GM18498 (cell line): Measurements from ENCODE around the gene PPP1CC.

Experiments used
- ATAC-seq: cut with Tn5 transposase; IDR thresholded peaks from one replicate; pipeline ENCODE4 v1.9.1; 2021; ENCODE audit warnings: mild to moderate bottlenecking, moderate library complexity; ENCODE audit not compliant: unreplicated experiment

Gene PPP1CC

DNA sequence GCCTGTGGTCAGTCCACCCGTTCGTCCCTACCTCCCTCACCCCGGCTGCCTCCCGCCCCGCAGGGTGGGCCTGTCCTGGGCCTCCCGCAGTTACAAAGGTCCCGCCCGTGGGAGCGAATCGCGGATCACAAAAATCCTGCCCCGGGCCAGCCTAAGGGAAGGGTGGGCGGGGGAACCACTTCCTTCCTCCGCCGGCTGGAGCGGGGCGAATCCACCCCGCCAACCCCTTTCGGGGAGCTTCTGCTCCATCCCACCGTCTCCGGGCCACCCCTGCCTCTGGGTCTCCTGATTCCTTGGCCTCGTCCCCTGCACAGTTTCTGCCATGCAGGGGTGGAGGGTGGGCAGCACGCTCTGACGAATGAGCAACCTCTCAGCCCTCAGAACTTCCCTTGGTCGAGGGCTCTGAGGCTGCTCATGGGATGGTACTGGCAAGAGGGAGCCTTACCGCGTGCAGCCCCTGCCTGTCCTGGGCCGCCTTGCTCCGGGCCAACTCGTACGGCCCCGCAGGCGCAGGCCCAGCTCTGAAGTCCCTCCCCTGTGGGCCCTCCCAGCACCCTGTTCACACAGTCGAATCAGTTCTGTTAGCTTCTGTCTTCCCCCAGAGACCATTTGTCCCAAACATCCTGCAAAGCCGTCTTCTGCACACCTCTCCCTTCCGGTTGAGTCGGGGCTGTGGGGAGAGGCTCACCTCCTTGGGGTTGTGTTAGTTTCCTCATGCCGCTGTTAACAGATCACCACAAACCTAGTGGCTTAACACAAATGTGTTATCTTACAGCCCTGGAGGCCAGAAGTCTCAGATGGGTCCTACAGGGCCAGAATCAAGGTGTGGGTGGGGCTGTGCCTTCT is 53.2 kb downstream of the PPP1CC start:
- ATAC-seq = peak; percentile 59

DNA sequence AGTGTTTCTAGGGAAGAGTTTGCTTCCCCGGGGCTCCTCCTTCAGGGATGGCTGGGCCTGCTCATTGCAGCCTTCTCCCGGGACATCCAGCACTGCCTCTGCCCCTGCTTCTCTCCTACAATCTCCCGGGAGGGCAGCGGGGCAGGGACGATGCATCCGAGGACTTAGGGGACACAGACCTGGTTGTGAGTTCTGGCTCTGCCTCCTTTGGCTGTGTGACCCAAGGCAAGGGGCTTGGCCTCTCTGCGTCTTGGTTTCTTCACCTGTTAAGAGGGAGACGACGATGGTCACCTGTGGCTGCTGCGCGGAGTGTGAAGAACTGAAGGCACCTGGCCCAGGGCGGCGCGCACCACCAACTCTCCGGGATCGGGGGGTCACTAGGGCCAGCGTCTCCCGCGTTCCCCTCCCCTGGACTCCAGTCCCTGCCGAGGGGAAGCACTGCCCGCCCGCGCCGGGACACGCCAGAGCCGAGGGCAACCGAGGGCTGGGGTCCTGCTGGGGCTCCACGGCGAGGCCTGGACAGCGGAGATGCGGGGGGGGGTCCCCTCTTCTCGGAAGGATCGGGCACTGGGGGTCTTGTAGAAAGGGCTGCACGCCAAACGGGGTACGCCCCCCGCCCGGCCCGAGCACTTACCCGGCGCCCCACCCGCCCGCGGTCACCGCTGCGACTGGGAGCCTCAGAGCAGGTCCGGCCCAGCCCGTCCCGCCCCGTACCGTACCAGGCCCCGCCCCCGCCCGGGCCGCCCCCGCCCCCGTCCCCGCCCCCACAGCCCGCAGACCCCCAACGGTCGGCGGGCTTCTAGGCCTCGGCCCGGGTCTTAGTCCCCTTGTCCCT is 54.0 kb downstream of the PPP1CC start, which contains the start of gene HVCN1:
Gene HVCN1, minus strand, starts transcription at position 670 of the 835 bp plus-strand sequence. CDS start 5,870 bp downstream, outside the sequence.
- peak; percentile 29 for ATAC-seq

DNA sequence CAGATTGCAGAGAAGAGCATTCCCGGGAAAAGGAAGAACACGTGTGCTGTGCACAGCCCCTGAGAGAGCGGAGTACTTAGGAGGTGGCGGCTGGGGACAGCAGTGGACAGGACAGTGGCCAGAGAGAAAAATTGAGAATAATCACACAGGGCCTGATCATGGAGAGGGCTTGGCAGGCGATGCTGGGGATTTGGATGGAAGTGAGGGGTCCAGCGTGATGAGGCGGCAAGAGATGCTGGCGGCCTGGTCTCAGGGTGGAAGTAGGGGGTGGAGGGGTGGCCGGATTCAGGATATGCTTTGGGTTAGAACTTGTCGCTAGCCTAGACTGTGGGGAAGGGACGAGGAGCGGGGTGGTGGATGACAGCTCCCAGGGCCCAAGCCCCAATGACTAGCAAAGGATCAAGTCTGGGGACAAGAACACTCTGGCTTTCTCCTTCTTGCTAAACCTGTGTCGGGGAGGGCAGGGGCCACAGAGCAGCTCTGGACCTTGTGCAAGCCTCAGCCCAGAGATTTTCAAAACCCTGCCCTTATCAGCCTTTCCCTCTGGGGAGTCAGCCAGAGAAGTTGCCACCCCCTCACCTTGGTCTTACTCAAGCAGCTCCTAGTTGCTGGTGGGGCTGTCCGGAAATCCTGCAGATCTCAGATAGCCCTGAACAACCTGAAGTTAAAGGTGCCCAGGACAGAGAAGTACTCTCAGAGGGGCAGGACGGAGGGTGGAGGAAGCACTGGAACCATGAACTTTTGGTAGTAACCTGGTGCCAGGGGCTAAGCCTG is 55.1 kb downstream of the PPP1CC start:
- no peak for ATAC-seq

DNA sequence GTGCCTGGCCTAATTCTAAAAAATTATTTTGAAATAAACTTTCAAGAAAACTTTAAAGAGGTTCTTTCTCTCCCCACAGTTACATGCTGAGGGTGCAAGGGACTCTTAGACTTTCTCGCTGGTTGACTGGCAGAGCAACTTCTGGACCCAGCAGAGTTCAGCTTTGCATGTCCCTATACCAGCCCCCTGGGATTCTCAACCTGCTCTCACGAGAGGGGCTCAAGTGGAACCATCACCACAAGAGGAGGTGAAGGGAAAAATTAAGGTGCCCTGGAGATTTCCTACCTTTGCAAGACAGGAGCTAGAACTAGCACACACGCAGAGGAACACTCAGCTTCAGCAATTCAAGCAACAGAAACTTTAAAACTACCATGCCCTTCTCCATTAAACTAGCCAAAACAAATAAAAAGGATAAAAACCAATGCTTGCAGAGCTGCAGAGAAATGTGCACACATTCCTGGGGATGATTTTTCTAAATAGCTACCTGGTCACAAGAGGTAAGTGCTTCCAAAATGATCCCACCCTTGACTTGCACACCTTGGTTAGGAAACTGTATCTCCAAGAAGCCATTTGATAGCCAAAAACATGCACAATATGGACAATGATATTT is 56.3 kb downstream of the PPP1CC start:
- ATAC-seq = no peak

DNA sequence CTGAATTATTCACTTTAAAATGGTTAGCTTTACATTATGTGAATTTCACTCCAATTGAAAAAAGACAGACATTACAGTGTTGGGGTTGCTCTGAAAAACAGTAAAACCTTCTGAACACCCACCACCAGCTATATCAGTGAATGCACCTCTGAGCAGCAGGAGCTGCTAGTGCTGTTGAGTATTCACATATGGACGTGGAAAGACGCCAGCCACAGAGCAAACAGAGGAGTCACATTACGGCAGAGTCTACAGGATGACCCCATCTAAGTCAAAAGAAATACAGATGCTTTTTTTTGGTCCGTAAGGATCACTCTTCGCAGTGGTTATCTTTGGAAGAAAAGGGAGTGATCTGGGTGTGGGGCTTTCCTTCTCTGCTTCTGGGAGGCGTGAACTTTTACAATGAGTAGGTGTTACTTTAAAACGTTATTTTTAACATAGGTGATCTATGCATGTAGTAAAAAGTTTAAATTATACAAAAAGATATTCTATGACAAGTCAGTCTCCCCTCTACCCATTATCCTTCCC is 58.3 kb downstream of the PPP1CC start:
- ATAC-seq = no peak

DNA sequence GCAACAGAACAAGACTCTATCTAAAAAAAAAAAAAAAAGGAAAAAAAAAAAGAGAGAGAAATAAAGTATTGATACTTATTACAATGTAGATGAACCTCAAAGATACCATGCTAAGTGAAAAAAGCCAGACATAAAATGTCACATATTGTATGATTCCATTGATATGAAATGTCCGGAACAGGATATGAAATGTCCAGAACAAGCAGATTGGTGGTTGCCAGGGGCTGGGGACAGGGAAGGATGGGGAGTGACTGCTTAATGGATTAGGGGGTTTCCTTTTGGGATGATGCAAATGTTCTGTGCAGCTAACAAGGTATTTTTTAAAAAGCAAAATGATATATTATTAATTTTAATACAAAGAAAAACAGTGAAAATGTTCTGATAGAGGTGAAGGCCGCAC is 58.8 kb downstream of the PPP1CC start:
- no peak for ATAC-seq

DNA sequence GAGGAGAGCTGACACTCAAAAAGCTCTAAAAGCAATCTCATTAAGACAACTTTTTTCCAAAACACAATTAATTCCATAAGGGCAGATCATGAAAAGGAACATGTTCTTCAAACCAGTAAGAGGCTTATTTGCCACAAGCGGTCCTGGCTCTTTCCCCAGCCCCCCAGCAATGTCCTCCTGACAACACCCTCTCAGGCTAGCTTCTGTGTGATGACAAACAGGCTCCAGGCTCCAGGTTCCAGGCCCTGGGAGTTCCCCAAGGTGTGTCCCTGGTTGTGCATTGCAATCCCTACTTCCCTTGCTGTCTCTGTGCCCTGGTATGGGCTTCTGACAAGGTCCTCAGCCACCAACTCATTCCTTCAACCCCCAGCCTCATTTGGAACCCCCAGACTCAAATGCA is 62.7 kb downstream of the PPP1CC start:
- no peak for ATAC-seq

DNA sequence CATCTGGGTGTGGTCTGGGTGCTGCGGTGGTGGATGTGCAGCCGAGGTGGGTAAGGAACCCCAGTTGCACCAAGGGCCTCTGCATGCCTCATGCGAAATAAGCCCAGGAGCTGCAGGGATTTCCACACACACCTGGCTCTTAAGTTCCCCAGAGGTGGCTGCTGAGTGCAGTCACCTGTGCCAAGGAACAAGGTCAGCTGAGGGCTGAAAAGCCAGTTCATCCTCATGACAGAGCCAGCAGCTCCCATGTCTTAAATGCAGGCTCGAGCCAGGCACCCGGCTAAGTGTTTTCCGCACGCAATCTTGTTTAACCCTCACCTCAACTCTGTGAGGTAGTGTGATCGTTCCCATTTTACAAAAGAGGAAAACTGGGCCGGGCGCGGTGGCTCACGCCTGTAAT is 63.5 kb downstream of the PPP1CC start:
- ATAC-seq = no peak

DNA sequence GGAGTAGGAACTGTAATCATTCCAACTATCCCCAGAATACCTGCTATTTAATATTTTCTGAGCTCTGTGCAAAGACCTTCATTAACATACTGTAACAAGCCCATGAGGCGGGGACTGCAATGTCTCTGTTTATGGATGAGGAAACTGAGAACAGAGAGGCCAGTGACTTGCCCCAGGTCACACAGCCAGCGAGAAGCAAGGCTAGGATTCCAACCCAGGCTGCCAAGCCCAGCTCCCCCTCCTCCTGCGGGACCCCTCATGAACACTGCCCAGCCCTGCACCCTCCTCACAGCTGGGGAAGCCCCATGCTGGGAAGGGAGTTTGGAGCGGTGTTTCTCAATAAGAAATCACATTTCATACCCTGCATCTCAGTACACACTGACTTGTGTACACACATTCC is 64.7 kb downstream of the PPP1CC start:
- ATAC-seq = no peak

DNA sequence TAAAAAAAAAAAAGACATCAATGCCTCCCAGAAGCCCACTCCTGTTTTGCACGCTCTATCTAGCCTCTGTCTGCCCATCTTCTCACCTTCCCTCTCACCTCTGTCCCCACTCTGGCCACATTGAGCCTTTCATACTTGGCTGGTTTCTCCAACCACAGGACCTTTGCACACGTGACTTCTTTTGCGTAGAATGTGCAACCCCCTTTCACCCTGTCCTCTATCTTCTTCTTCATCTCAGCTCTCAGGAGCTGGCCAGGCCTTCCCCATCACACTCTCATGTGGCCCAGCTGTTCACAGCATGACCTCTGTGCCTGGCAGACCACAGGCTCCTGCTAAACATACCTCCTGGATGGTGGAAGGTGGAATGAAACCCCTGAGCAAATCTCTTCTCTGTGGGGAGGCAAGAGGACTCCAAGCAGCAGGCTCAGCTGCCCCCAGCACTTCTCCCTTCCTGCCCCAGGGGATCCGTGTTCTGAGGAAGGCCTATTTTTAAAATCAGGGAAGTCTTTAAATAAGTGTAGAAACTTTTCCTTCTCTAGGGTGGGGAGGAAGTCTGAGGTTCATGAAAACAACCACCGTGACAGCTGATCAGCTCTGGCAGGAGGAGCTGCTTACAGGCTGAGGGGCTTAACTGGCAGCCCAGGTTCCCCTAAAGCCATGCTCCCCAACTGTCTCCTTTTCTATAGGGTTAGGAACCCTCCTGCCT is 65.3 kb downstream of the PPP1CC start:
- peak; percentile 83 for ATAC-seq

DNA sequence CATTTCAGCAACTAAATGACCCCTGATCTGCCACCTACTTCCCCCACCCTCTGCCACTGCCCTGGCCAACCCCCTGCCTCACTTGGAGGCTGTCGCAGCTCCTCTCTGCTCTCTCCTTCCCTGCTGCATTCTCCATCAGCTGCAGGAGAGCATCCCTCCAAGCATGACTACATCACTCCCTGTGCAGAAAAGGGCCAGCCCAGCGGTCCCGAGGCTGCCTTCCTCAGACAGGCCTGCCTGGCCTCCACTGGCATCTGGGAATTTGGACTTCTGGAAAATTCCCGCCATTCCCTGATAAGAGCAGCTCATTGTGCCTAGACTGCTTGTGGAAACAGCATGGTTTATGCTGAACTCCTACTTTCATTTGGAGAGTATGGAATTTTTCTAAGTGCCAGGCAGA is 66.5 kb downstream of the PPP1CC start:
- no peak for ATAC-seq

DNA sequence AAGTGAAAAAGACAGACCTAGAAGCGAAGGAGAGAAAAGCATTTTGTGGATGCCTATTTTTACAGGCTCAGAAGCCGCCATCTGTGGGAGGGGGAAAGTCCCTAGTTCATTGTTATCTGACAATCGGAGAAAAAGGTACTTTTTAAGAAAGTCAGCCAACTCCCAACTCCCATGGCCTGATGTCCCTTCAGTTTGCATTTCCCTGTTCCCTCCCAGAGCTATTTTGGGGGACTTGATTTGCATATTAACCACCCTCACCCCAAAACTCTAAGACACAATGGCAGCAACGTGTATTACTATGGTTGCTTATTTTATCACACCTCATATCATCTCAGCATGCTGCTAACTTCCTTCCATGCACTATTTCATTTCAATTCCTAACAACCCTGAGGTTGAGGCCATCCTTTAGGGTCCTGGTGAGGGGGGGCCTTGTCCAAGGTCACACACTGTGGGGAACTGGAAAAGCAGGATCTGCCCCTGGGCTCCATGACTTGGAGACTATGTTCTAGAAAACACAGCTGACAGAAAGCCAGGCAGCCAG is 72.5 kb downstream of the PPP1CC start:
- peak; percentile 56 for ATAC-seq
